HCT116 (cell line): ENCODE data around the gene MED9. TPM values are rescaled to one million over a fixed set of nuclear protein-coding genes. Genes with fewer than 3 reads are reported as not detected.

ENCODE experiments used
- ATAC-seq: fragments of 200-7000 bp; cut with Tn5 transposase; 2 replicates; pipeline ENCODE4 v1.9.1; 2020; ENCODE audit warnings: mild to moderate bottlenecking, moderate library complexity
- BruUV-seq: library from RNA; stranded (reverse); fragments of 400-500 nt; replicated peaks from 2 replicates; lab custom pipeline; 2021; lab: Mats Ljungman, UMichigan
- CTCF ChIA-PET: fragments of 300-600 bp; sonication (Branson Sonifier 250); formaldehyde crosslinking; loops from one replicate; lab custom pipeline; 2021; ENCODE audit warnings: antibody characterized with exemption; lab: Charles Lee
- POLR2A ChIA-PET: fragments of 300-600, 350-600 bp; sonication (Branson Sonifier 250); formaldehyde crosslinking; loops from one replicate; lab custom pipeline; 2021; ENCODE audit warnings: antibody characterized with exemption; lab: Charles Lee
- RAD21 ChIA-PET, 2 experiments: fragments of 300-600 bp; sonication (Branson Sonifier 250); formaldehyde crosslinking; loops; one replicate each; lab custom pipeline; 2023; ENCODE audit warnings: low total read pairs in 2 of 2; ENCODE audit not compliant: uncharacterized antibody in 2 of 2, unreplicated experiment in 2 of 2, low non-redundant PET in 1 of 2; lab: Charles Lee
- DNase-seq: peaks from one replicate; pipeline ENCODE4 v3.0.0-alpha.2; 2010; ENCODE audit warnings: low read depth, low spot score
- H2AFZ ChIP-seq: fragments of 200-600 bp; shearing (Covaris generic), sonication (generic); 2 replicates; pipeline ENCODE4 v1.6.1; 2017; ENCODE audit warnings: low read depth, mixed run types, mixed read lengths, antibody characterized with exemption, low read length; ENCODE audit not compliant: poor library complexity, severe bottlenecking
- H3K27ac ChIP-seq: 2 replicates; pipeline ENCODE4 v1.5.1; 2012; ENCODE audit warnings: low read depth, low read length
- H3K27me3 ChIP-seq: fragments of 200-600 bp; sonication (generic); 2 replicates; pipeline ENCODE4 v1.6.1; 2016; ENCODE audit warnings: mixed run types, low read length, mixed read lengths; ENCODE audit not compliant: insufficient read depth
- H3K36me3 ChIP-seq, 2 experiments: fragments of 200-500 bp in 1 of 2; fragments of 200-600 bp in 1 of 2; sonication (Bioruptor generic) in 1 of 2; sonication (generic) in 1 of 2; 2 replicates each; pipeline versions ENCODE4 v1.5.1 to v1.6.1; 2014 to 2016; ENCODE audit warnings: low read length in 2 of 2, inconsistent platforms in 1 of 2, mixed read lengths in 1 of 2, mixed run types in 1 of 2; ENCODE audit not compliant: insufficient read depth in 2 of 2, control insufficient read depth in 1 of 2
- H3K4me1 ChIP-seq, 2 experiments: fragments of 200-600 bp in 1 of 2; sonication (generic) in 1 of 2; 2 replicates each; pipeline versions ENCODE4 v1.5.1 to v1.6.1; 2012 to 2017; ENCODE audit warnings: low read length in 2 of 2, inconsistent platforms in 1 of 2, mild to moderate bottlenecking in 1 of 2, mixed read lengths in 1 of 2, mixed run types in 1 of 2, moderate library complexity in 1 of 2; ENCODE audit not compliant: insufficient read depth in 2 of 2, control insufficient read depth in 1 of 2
- H3K4me2 ChIP-seq: fragments of 200-600 bp; sonication (generic); 2 replicates; pipeline ENCODE4 v1.6.1; 2017; ENCODE audit warnings: mixed run types, low read length, mixed read lengths
- H3K4me3 ChIP-seq, 2 experiments: fragments of 200-600 bp in 1 of 2; sonication (generic) in 1 of 2; replicated peaks in 1 of 2; 2 replicates each; pipeline ENCODE4 v1.5.1; 2011 to 2016; ENCODE audit warnings: low read length in 2 of 2, control low read depth in 1 of 2, low read depth in 1 of 2, mild to moderate bottlenecking in 1 of 2, mixed read lengths in 1 of 2, mixed run types in 1 of 2
- H3K79me2 ChIP-seq: fragments of 200-600 bp; sonication (generic); 2 replicates; pipeline ENCODE4 v1.6.1; 2017; ENCODE audit warnings: mild to moderate bottlenecking, mixed run types, low read length, moderate library complexity, mixed read lengths; ENCODE audit not compliant: insufficient read depth
- H3K9ac ChIP-seq: fragments of 200-600 bp; sonication (generic); 2 replicates; pipeline ENCODE4 v1.6.1; 2016; ENCODE audit warnings: low read length, mixed read lengths
- H3K9me2 ChIP-seq: fragments of 200-600 bp; sonication (generic), shearing (Covaris generic); 2 replicates; pipeline ENCODE4 v1.6.1; 2017; ENCODE audit warnings: mixed run types, mild to moderate bottlenecking, moderate library complexity; ENCODE audit not compliant: insufficient read depth
- H3K9me3 ChIP-seq, 2 experiments: fragments of 200-500 bp in 1 of 2; fragments of 200-600 bp in 1 of 2; sonication (Bioruptor generic) in 1 of 2; sonication (generic) in 1 of 2; 2 replicates each; pipeline ENCODE4 v1.6.1; 2014 to 2017; ENCODE audit warnings: low read length in 2 of 2, mixed read lengths in 2 of 2, inconsistent platforms in 1 of 2, low read depth in 1 of 2, mild to moderate bottlenecking in 1 of 2, mixed run types in 1 of 2, moderate library complexity in 1 of 2; ENCODE audit not compliant: control insufficient read depth in 1 of 2, insufficient read depth in 1 of 2
- H4K20me1 ChIP-seq: fragments of 200-600 bp; sonication (generic), shearing (Covaris generic); 2 replicates; pipeline ENCODE4 v1.6.1; 2017; ENCODE audit warnings: mixed run types, mild to moderate bottlenecking, moderate library complexity; ENCODE audit not compliant: insufficient read depth
- CTCF ChIP-seq, 3 experiments: fragments of 200-600 bp in 1 of 3; sonication (generic) in 1 of 3; IDR thresholded peaks in 2 of 3; conservative IDR thresholded peaks in 1 of 3; 2 replicates each; pipeline ENCODE4 v1.5.1; 2012 to 2017; ENCODE audit warnings: low read depth in 2 of 3, low read length in 2 of 3, antibody characterized with exemption in 1 of 3, borderline replicate concordance in 1 of 3, control low read depth in 1 of 3, mild to moderate bottlenecking in 1 of 3, mixed read lengths in 1 of 3, mixed run types in 1 of 3, moderate library complexity in 1 of 3; ENCODE audit not compliant: insufficient read depth in 1 of 3
- EZH2phosphoT487 ChIP-seq: fragments of 200-600 bp; IDR thresholded peaks from 2 replicates; pipeline ENCODE4 v1.6.1; 2018; ENCODE audit warnings: antibody characterized with exemption, borderline replicate concordance
- MAX ChIP-seq: IDR thresholded peaks from 2 replicates; pipeline ENCODE4 v1.6.1; 2012
- POLR2A ChIP-seq: IDR thresholded peaks from 2 replicates; pipeline ENCODE4 v1.7.0; 2011; ENCODE audit warnings: borderline replicate concordance; ENCODE audit not compliant: insufficient read depth, insufficient read length; ENCODE audit errors: extremely low read depth
- POLR2AphosphoS5 ChIP-seq: IDR thresholded peaks from 2 replicates; pipeline ENCODE4 v1.6.1; 2011; ENCODE audit warnings: mild to moderate bottlenecking, low read depth, low read length, moderate library complexity
- YY1 ChIP-seq: IDR thresholded peaks from 2 replicates; pipeline ENCODE4 v1.6.1; 2011; ENCODE audit warnings: low read length, low read depth, moderate library complexity, mild to moderate bottlenecking; ENCODE audit not compliant: insufficient replicate concordance; ENCODE audit errors: extremely low read depth
- ZBTB33 ChIP-seq: IDR thresholded peaks from 2 replicates; pipeline ENCODE4 v1.6.1; 2011; ENCODE audit warnings: mild to moderate bottlenecking, low read length, moderate library complexity; ENCODE audit not compliant: insufficient replicate concordance; ENCODE audit errors: extremely low read depth
- ZFX ChIP-seq: fragments of 450-650 bp; IDR thresholded peaks from 2 replicates; pipeline ENCODE4 v1.6.1; 2017
- intact Hi-C: fragments of 100-400 bp; cut with micrococcal nuclease; formaldehyde crosslinking; loops from 2 replicates; pipeline ENCODE4 v1.10.0; 2022
- total RNA-seq: library from RNA; stranded (reverse); gene quantifications from one replicate; pipeline ENCODE4 v1.2.1, GENCODE V29; 2021; ENCODE audit not compliant: unreplicated experiment

Gene MED9
- total RNA-seq, 1 experiment from 2014 or later, result 13.9 TPM

DNA sequence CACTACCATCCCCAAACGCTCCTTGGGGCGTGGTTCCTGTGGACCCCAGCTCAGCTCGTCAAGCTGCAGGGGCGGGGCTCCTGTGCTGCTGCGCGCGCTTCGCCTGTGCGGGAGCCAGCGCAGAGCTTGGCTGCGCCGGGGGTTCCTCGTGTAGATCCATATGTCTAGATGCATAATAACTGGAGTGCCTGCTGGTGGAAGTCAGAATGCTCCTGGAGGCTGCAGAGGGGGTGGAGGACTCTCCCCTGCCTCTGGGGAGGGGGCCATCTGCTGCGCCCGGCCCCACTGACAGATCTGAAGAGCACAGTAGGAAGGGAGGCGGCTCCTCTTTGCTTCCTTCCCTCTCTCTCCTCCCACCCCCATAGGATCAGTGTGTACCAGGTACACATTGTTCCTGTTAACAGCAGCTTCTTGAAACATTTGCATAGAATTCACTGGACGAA lies 14.8 kb downstream of the MED9 start:
- Histone ChIP-seq H3K27ac (no peak overlapping the region), H3K9me3 (no peaks in the 10 kb centered on the region), H3K27me3 (no peaks in the 10 kb centered on the region), H3K9me2 (no peaks in the 10 kb centered on the region), H3K4me2 (no peak overlapping the region), H3K9ac (no peak overlapping the region), H3K79me2 (peaks cover 22% of the 10 kb centered on the region), H3K4me1 (peaks cover 0 to 7% of the 10 kb centered on the region in 2 experiments; a peak in 2 of 4 replicates), H2AFZ (no peak overlapping the region), H3K4me3 (no peak overlapping the region), H4K20me1 (no peaks in the 10 kb centered on the region), H3K36me3 (peaks cover 3 to 23% of the 10 kb centered on the region in 2 experiments; a peak in 3 of 4 replicates)
- POLR2A ChIA-PET, result no interaction called here
- no peak for TF ChIP-seq YY1
- no peak for TF ChIP-seq POLR2AphosphoS5
- no peak for TF ChIP-seq POLR2A
- TF ChIP-seq ZBTB33, result no peak
- no peak for TF ChIP-seq CTCF (IDR thresholded peaks at IDR 0.05 in 2 of 3, conservative IDR thresholded peaks at IDR 0.05 in 1 of 3; ENCODE audit: borderline replicate concordance in 1 of 3, insufficient read depth in 1 of 3, low read depth in 2 of 3, low read length in 2 of 3)
- no peak for TF ChIP-seq MAX
- no peak for TF ChIP-seq EZH2phosphoT487
- no peak for TF ChIP-seq ZFX
- DNase-seq (no peak), ATAC-seq (no peak)
- no TSS peak for BruUV-seq
- intact Hi-C loops, result no loop called here
- RAD21 ChIA-PET, result no interaction called here
- CTCF ChIA-PET, result no interaction called here
